Psoas muscle (tissue), 8 donors: ENCODE results near the gene RDX. TPM values are rescaled to one million over a fixed set of nuclear protein-coding genes. Genes with fewer than 3 reads are reported as not detected.

ENCODE experiments used
- ATAC-seq, 4 donors: fragments of 200-7000 bp; cut with Tn5 transposase; one replicate each; pipeline ENCODE4 v1.9.1; 2020; ENCODE audit warnings: moderate library complexity in 3 of 4, mild to moderate bottlenecking in 2 of 4
- DNase-seq, 2 donors: peaks; one replicate each; pipeline ENCODE4 v3.0.0-alpha.2; 2020
- H3K27ac ChIP-seq: fragments of 200-600 bp; one replicate; pipeline ENCODE4 v1.8.0; 2022
- H3K27me3 ChIP-seq, 3 donors: fragments of 200-600 bp in 1 of 3; one replicate each; pipeline versions ENCODE4 v1.6.1 to v1.8.0; 2013 to 2022; ENCODE audit warnings: low read length in 2 of 3, mild to moderate bottlenecking in 2 of 3, moderate library complexity in 1 of 3; ENCODE audit not compliant: insufficient read depth in 3 of 3
- H3K36me3 ChIP-seq, 2 donors: fragments of 200-600 bp in 1 of 2; one replicate each; pipeline versions ENCODE4 v1.6.1 to v1.8.0; 2013 to 2022; ENCODE audit warnings: low read depth in 1 of 2, mild to moderate bottlenecking in 1 of 2, moderate library complexity in 1 of 2; ENCODE audit not compliant: insufficient read depth in 1 of 2
- H3K4me1 ChIP-seq: fragments of 200-600 bp; one replicate; pipeline ENCODE4 v1.8.0; 2022
- H3K4me3 ChIP-seq: fragments of 200-600 bp; one replicate; pipeline ENCODE4 v1.8.0; 2022; ENCODE audit warnings: mild to moderate bottlenecking
- H3K9me3 ChIP-seq: fragments of 200-600 bp; one replicate; pipeline ENCODE4 v1.8.0; 2022
- WGBS, 3 donors: extraction: QIAGEN DNeasy Blood & Tissue Kit; methylation state at CpG; one replicate each; pipeline versions ENCODE4 v1.1.6 to v1.1.7; 2013; 5-methylcytosine and 5-hydroxymethylcytosine counted together
- intact Hi-C, 2 donors: fragments of 100-400 bp; cut with DNase I; formaldehyde crosslinking; loops; one replicate each; pipeline versions ENCODE4 v1.11.0 to v1.14.2; 2022
- polyA plus RNA-seq, 3 donors: library from polyadenylated mRNA; stranded (reverse); fragments of 200-250 nt; gene quantifications; one replicate each; pipeline ENCODE4 v1.2.3, GENCODE V29; 2013
- total RNA-seq, 4 donors: library from RNA; stranded (reverse); fragmentation: NEBNext Ultra II Directional in 2 of 4; extraction: Animal tissue kit (Norgen Biotek cat#: 25700) in 2 of 4; gene quantifications; one replicate each; pipeline versions ENCODE4 v1.2.1 to v1.2.4, GENCODE V29; 2021 to 2023
- TF ChIP-seq, protein P1 (sequence below): fragments of 200-600 bp; IDR thresholded peaks from one replicate; pipeline ENCODE4 v1.8.0; 2022; ENCODE audit warnings: antibody characterized with exemption
- donor health status: healthy with polysubstance abuse.
- donor health status: DM: no; HTN: no; CAD: no; lungs with moderate emphysema.
- donor health status: Bipolar disorder and iron deficiency.
- donor health status: healthy.
- donor health status: DM: yes; HTN: yes; CAD: no.
- donor health status: DM: no; HTN: no; CAD: no.
- donor health status: DM: no; HTN: no; CAD: no.
- donor health status: DM: yes; HTN: yes; CAD: no.

The RDX gene
- total and polyA plus RNA-seq, 7 donors: 27.8 to 206 (median 115) TPM

DNA sequence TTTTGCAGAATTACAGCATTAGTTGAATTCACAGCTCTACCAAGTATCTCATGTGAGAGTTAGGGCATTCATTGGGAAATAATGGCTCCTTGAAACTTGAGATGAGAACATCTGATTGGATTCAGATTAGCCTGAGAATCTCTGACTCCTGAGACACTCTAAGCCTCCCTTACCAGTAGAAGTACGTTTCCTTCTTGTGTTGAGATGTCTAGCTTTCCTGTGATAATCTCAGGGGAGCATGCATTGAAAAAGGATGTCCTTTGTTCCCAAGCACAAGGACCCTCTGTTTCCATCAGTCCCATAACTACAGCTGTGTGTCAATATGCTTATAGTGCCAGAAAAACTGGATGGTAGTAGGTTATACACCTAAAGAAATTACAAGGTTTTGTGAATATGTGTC is 35.2 kb upstream of the RDX start:
- Histone ChIP-seq H3K27ac (no peak overlapping the region), H3K4me1 (no peaks in the 10 kb centered on the region), H3K27me3 (peaks cover 0 to 2% (median 0%) of the 10 kb centered on the region in 3 donors), H3K9me3 (no peaks in the 10 kb centered on the region), H3K36me3 (no peaks in the 10 kb centered on the region), H3K4me3 (no peak overlapping the region)
- ATAC-seq (no peak), DNase-seq (no peak)
- TF ChIP-seq, protein P1, sequence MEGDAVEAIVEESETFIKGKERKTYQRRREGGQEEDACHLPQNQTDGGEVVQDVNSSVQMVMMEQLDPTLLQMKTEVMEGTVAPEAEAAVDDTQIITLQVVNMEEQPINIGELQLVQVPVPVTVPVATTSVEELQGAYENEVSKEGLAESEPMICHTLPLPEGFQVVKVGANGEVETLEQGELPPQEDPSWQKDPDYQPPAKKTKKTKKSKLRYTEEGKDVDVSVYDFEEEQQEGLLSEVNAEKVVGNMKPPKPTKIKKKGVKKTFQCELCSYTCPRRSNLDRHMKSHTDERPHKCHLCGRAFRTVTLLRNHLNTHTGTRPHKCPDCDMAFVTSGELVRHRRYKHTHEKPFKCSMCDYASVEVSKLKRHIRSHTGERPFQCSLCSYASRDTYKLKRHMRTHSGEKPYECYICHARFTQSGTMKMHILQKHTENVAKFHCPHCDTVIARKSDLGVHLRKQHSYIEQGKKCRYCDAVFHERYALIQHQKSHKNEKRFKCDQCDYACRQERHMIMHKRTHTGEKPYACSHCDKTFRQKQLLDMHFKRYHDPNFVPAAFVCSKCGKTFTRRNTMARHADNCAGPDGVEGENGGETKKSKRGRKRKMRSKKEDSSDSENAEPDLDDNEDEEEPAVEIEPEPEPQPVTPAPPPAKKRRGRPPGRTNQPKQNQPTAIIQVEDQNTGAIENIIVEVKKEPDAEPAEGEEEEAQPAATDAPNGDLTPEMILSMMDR: no peak
- intact Hi-C loops: no loop called here
- 3 to 24% (median 17%) methylated on average over 1 of the region's 1 CpG for WGBS, 3 donors

DNA sequence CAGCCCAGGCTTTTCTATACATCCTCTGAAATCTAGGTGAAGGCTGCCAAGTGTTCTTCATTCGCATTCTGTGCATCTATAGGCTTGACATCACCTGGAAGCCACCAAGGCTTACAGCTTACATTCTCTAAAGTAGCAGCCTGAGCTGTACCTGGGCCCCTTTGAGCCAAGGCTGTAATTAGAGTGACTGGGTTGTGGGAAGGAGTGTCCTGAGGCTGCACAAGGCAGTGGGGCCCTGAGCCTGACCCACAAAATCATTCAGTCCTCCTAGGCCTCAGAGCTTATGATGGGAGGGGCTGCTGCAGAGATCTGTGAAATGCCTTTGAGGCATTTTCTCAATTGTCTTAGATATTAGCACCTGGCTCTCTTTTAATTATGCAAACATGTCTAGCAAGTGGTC is 33.0 kb upstream of the RDX start:
- Histone ChIP-seq H3K27ac (no peak overlapping the region), H3K36me3 (no peaks in the 10 kb centered on the region), H3K4me3 (no peak overlapping the region), H3K27me3 (peaks cover 0 to 2% (median 0%) of the 10 kb centered on the region in 3 donors), H3K4me1 (no peaks in the 10 kb centered on the region), H3K9me3 (no peaks in the 10 kb centered on the region)
- intact Hi-C loops: no loop called here
- 90 to 92% (median 91%) methylated on average over 1 of the region's 1 CpG for WGBS, 3 donors
- DNase-seq: no peak
- TF ChIP-seq, protein P1: no peak
- no peak for ATAC-seq

DNA sequence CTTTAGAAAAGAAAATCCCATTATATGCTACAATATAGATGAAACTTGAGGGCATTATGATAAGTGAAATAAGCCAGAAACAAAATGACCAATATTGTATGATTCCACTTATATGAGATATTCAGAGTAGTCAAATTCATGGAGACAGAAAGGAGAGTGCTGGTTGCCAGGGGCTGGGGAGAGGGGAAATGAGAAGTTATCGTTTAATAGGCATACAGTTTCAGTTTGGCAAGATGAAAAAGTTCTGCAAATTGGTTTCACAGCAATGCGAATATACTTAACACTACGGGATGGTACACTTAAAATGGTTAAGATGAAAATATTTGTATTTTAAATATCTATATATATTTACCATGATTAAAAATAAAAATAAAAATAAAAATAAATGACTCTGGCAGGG is 31.1 kb upstream of the RDX start:
- 68 to 78% (median 70%) methylated on average over 3 of the region's 3 CpGs for whole genome bisulfite sequencing, 3 donors
- intact Hi-C loops: no loop called here
- no peaks in the 10 kb centered on the region for H3K4me1 ChIP-seq
- TF ChIP-seq, protein P1: no peak
- no peak for DNase-seq
- no peak for ATAC-seq
- no peaks in the 10 kb centered on the region for H3K36me3 ChIP-seq
- peaks cover 0 to 2% (median 0%) of the 10 kb centered on the region in 3 donors for H3K27me3 ChIP-seq
- H3K9me3 ChIP-seq: no peaks in the 10 kb centered on the region
- H3K27ac ChIP-seq: no peak overlapping the region
- H3K4me3 ChIP-seq: no peak overlapping the region

DNA sequence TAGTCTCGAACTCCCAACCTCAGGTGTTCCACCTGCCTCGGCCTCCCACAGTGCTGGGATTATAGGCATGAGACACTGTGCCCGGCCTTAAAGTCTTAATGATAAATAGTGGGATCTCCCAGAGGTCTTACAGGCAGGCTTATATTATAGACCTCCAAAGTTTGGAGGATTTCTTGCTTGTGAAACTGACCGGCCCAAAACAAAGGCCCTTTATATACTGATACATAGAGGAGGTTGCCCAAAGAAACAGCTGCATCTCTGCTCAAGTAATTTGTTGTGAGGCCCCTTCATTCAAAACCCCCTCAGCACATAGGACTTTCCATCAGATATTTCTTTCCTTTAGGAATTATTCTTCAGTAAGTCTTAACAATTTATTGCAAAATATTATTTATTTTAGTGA is 27.4 kb upstream of the RDX start:
- ATAC-seq: no peak
- 44 to 64% (median 47%) methylated on average over 4 of the region's 4 CpGs for WGBS, 3 donors
- Histone ChIP-seq H3K27ac (no peak overlapping the region), H3K4me3 (no peak overlapping the region), H3K36me3 (no peaks in the 10 kb centered on the region), H3K27me3 (peaks cover 0 to 2% (median 0%) of the 10 kb centered on the region in 3 donors), H3K4me1 (no peaks in the 10 kb centered on the region), H3K9me3 (no peaks in the 10 kb centered on the region)
- intact Hi-C loops: no loop called here
- DNase-seq: no peak
- TF ChIP-seq, protein P1: no peak

DNA sequence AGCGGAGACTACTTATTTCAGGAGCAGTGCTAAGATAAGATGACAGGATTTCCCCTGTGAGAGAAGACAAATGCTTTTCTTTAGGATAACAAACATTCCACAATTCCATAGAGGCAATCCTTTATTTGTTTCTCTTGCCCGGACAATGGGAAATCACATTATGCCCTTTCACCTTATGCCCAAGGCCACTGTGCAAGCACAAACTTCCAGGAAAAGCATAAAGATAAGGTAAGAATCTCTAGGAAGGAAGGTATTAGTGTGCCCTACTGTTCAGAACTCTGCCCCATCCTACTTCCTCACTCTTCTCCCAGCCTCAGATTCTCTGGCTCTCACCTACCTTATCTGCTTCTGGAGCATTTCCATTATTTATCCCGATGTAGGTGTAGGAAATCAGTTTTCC is 23.1 kb upstream of the RDX start:
- WGBS, 3 donors: 77 to 89% (median 82%) methylated on average over 3 of the region's 3 CpGs
- Histone ChIP-seq H3K9me3 (no peaks in the 10 kb centered on the region), H3K4me3 (no peak overlapping the region), H3K27ac (no peak overlapping the region), H3K4me1 (no peaks in the 10 kb centered on the region), H3K36me3 (no peaks in the 10 kb centered on the region), H3K27me3 (no peaks in the 10 kb centered on the region)
- intact Hi-C loops: no loop called here
- TF ChIP-seq, protein P1: no peak
- ATAC-seq (no peak), DNase-seq (no peak)
